Measurements from ENCODE around the gene KCNMA1.

Gene KCNMA1

GRCh38 chr10:77208684-77209256 lies 428.8 kb downstream of the KCNMA1 start:
- no peak for DNase-seq (ENCODE audit: low read depth)

GRCh38 chr10:77207828-77208185 lies 429.8 kb downstream of the KCNMA1 start:
- no peak for DNase-seq (ENCODE audit: low read depth)

- no peak for DNase-seq (ENCODE audit: low read depth)
These were observed 430.3 kb downstream of the KCNMA1 start for GRCh38 chr10:77207182-77207827.

- DNase-seq (ENCODE audit: low read depth) = no peak
These were observed 432.5 kb downstream of the KCNMA1 start for GRCh38 chr10:77205135-77205534.

GRCh38 chr10:77204171-77204570 lies 433.4 kb downstream of the KCNMA1 start:
- no peak for DNase-seq (ENCODE audit: low read depth)

GRCh38 chr10:77202857-77203256 lies 434.8 kb downstream of the KCNMA1 start:
- no peak for DNase-seq (ENCODE audit: low read depth)

- no peak for DNase-seq (ENCODE audit: low read depth)
These were observed 436.2 kb downstream of the KCNMA1 start for GRCh38 chr10:77201135-77202106.

- no peak for DNase-seq (ENCODE audit: low read depth)
These were observed 440.1 kb downstream of the KCNMA1 start for GRCh38 chr10:77197544-77197943.

GRCh38 chr10:77196614-77197013 lies 441.0 kb downstream of the KCNMA1 start:
- DNase-seq (ENCODE audit: low read depth) = no peak

- no peak for DNase-seq (ENCODE audit: low read depth)
These were observed 442.5 kb downstream of the KCNMA1 start for GRCh38 chr10:77195101-77195500.

GRCh38 chr10:77193001-77193400 lies 444.6 kb downstream of the KCNMA1 start:
- no peak for DNase-seq (ENCODE audit: low read depth)

GRCh38 chr10:77192402-77192801 lies 445.2 kb downstream of the KCNMA1 start:
- DNase-seq (ENCODE audit: low read depth) = no peak

GRCh38 chr10:77191324-77192049 lies 446.1 kb downstream of the KCNMA1 start:
- DNase-seq (ENCODE audit: low read depth) = no peak

- no peak for DNase-seq (ENCODE audit: low read depth)
These were observed 447.3 kb downstream of the KCNMA1 start for GRCh38 chr10:77190291-77190690.

GRCh38 chr10:77189520-77189919 lies 448.1 kb downstream of the KCNMA1 start:
- no peak for DNase-seq (ENCODE audit: low read depth)

- no peak for DNase-seq (ENCODE audit: low read depth)
These were observed 448.5 kb downstream of the KCNMA1 start for GRCh38 chr10:77189075-77189474.

- DNase-seq (ENCODE audit: low read depth) = no peak
These were observed 449.1 kb downstream of the KCNMA1 start for GRCh38 chr10:77188521-77188920.

- DNase-seq (ENCODE audit: low read depth) = no peak
These were observed 449.6 kb downstream of the KCNMA1 start for GRCh38 chr10:77188000-77188395.

- no peak for DNase-seq (ENCODE audit: low read depth)
These were observed 450.1 kb downstream of the KCNMA1 start for GRCh38 chr10:77187376-77187999.

- DNase-seq (ENCODE audit: low read depth) = no peak
These were observed 450.7 kb downstream of the KCNMA1 start for GRCh38 chr10:77186936-77187335.

- no peak for DNase-seq (ENCODE audit: low read depth)
These were observed 451.9 kb downstream of the KCNMA1 start for GRCh38 chr10:77185696-77186095.

GRCh38 chr10:77182803-77183202 lies 454.8 kb downstream of the KCNMA1 start:
- no peak for DNase-seq (ENCODE audit: low read depth)

All from activated T-helper 1 cell treated with Interleukin-2 at 50 U/mL for 16 hours (primary cell).